Measurements from ENCODE around the gene CDHR2. TPM values are rescaled to one million over a fixed set of nuclear protein-coding genes. Genes with fewer than 3 reads are reported as not detected.
"Not testable (repeated sequence)": the region's sequence is repeated elsewhere in the genome, so short reads cannot be mapped to it uniquely, and the experiment has no call there.

CDHR2 gene
- total RNA-seq, 1 experiment from 2014 or later = not detected

- H3K27me3 ChIP-seq = no peaks in the 10 kb centered on the region
- H3K4me3 ChIP-seq = no peak overlapping the region
- no peak overlapping the region for H3K27ac ChIP-seq
- H3K36me3 ChIP-seq = no peaks in the 10 kb centered on the region
- peak in 1 of 2 experiments; percentile 34 for DNase-seq
- H3K4me1 ChIP-seq = no peaks in the 10 kb centered on the region
- H3K9me3 ChIP-seq (replicated peaks) = no peaks in the 10 kb centered on the region
Measured at GRCh38 chr5:176578391-176578808, 29.3 kb downstream of the CDHR2 start.

- H3K27ac ChIP-seq = no peak overlapping the region
- no peaks in the 10 kb centered on the region for H3K27me3 ChIP-seq
- H3K9me3 ChIP-seq (replicated peaks) = no peaks in the 10 kb centered on the region
- no peak overlapping the region for H3K4me3 ChIP-seq
- no peaks in the 10 kb centered on the region for H3K36me3 ChIP-seq
- no peak for DNase-seq
- no peaks in the 10 kb centered on the region for H3K4me1 ChIP-seq
Measured at GRCh38 chr5:176579323-176579722, 30.2 kb downstream of the CDHR2 start.

- Histone ChIP-seq H3K9me3 (replicated peaks) (no peaks in the 10 kb centered on the region), H3K27me3 (no peaks in the 10 kb centered on the region), H3K36me3 (no peaks in the 10 kb centered on the region), H3K27ac (no peak overlapping the region), H3K4me1 (no peaks in the 10 kb centered on the region), H3K4me3 (no peak overlapping the region)
- no peak for DNase-seq
Measured at GRCh38 chr5:176581361-176581760, 32.2 kb downstream of the CDHR2 start.

DNA sequence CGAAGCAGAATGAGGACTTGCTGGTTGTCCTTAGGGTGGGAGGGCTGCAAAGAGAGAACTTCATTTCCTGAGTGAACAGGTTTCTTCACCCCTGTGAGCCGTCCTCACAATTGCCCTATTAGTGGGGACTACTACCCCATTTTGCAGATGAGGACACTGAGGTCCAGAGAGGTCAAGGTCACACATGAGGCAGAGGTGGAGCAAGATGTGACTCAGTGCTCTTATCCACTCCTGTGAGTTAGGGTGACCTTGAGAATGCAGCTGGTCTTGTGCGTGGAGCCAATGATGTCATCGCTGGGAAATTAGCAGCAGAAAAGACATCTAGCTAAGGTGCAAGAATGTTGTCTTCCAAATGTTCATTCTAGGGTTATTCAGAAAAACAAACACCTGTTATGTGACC, 33.9 kb downstream of the CDHR2 start:
- Histone ChIP-seq H3K36me3 (no peaks in the 10 kb centered on the region), H3K27me3 (no peaks in the 10 kb centered on the region), H3K4me3 (no peak overlapping the region), H3K27ac (no peak overlapping the region), H3K9me3 (replicated peaks) (no peaks in the 10 kb centered on the region), H3K4me1 (no peaks in the 10 kb centered on the region)
- DNase-seq = no peak

GRCh38 chr5:176587398-176587797, 38.3 kb downstream of the CDHR2 start:
- no peaks in the 10 kb centered on the region for H3K9me3 ChIP-seq (replicated peaks)
- no peaks in the 10 kb centered on the region for H3K27me3 ChIP-seq
- DNase-seq = no peak
- no peaks in the 10 kb centered on the region for H3K4me1 ChIP-seq
- no peak overlapping the region for H3K4me3 ChIP-seq
- no peak overlapping the region for H3K27ac ChIP-seq
- H3K36me3 ChIP-seq = no peaks in the 10 kb centered on the region

- Histone ChIP-seq H3K4me3 (no peak overlapping the region), H3K27ac (no peak overlapping the region), H3K27me3 (no peaks in the 10 kb centered on the region), H3K9me3 (replicated peaks) (no peaks in the 10 kb centered on the region), H3K36me3 (no peaks in the 10 kb centered on the region), H3K4me1 (no peaks in the 10 kb centered on the region)
- no peak for DNase-seq
Measured at GRCh38 chr5:176588297-176588696, 39.2 kb downstream of the CDHR2 start.

DNA sequence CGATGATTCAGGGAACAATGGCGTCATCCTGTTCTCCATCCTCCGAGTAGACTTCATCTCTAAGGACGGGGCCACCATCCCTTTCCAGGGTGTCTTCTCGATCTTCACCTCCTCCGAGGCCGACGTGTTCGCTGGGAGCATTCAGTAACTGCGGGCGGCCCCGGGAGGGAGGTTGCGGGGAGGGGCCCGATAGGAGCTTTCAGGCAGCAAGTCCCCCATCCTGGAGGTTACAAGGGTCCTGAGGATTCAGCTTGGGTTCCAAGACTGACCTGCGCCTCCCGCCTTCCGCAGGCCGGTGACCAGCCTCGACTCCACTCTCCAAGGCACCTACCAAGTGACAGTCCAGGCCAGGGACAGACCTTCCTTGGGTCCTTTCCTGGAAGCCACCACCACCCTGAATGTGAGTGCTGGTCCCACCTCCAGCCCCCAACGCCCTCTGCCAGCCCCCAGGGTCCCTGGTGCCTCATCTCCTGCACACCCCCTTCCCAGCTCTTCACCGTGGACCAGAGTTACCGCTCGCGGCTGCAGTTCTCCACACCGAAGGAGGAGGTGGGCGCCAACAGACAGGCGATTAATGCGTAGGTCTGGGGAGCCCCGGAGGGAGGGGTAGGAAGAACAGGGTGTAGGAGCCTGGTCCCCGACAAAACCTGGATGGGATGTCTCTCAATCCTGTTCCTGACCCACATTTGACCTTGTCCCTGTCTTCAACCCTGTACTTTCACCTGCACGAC, 40.1 kb downstream of the CDHR2 start:
- Histone ChIP-seq H3K9me3 (replicated peaks) (no peaks in the 10 kb centered on the region), H3K4me3 (no peak overlapping the region), H3K4me1 (no peaks in the 10 kb centered on the region), H3K27me3 (no peaks in the 10 kb centered on the region), H3K27ac (no peak overlapping the region), H3K36me3 (no peaks in the 10 kb centered on the region)
- DNase-seq = no peak

- Histone ChIP-seq H3K27me3 (no peaks in the 10 kb centered on the region), H3K36me3 (no peaks in the 10 kb centered on the region), H3K27ac (no peak overlapping the region), H3K9me3 (replicated peaks) (no peaks in the 10 kb centered on the region), H3K4me1 (no peaks in the 10 kb centered on the region), H3K4me3 (no peak overlapping the region)
- no peak for DNase-seq
Measured at GRCh38 chr5:176590035-176590717, 41.0 kb downstream of the CDHR2 start.

- not testable (repeated sequence) for H3K4me1 ChIP-seq; H3K9me3 ChIP-seq (replicated peaks); H3K27me3 ChIP-seq; H3K4me3 ChIP-seq; DNase-seq; H3K36me3 ChIP-seq; H3K27ac ChIP-seq
Measured at GRCh38 chr5:176591667-176592066, 42.5 kb downstream of the CDHR2 start.

DNA sequence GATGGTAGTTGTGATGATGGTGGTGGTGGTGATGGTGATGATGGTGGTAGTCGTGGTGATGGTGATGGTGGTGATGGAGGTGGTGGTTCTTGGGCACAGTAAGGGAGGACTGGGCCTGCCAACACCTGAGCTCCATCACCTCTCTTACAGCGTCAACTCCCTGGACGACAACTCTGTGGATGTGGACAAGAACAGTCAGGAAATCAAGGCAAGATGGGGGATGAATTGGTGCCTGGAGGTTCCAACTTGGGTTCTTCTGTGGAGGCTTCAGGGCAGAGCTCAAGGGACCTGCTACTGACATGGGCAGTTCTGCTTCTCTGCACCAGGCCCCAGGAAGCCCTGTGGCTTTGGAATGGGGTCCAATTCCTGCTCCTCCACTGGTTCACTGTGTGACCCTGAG, 43.4 kb downstream of the CDHR2 start:
- no peaks in the 10 kb centered on the region for H3K36me3 ChIP-seq
- no peaks in the 10 kb centered on the region for H3K27me3 ChIP-seq
- H3K4me3 ChIP-seq = no peak overlapping the region
- no peaks in the 10 kb centered on the region for H3K4me1 ChIP-seq
- no peaks in the 10 kb centered on the region for H3K9me3 ChIP-seq (replicated peaks)
- no peak for DNase-seq
- no peak overlapping the region for H3K27ac ChIP-seq

GRCh38 chr5:176593273-176593869, 44.2 kb downstream of the CDHR2 start:
- no peaks in the 10 kb centered on the region for H3K27me3 ChIP-seq
- no peak for DNase-seq
- no peak overlapping the region for H3K27ac ChIP-seq
- H3K4me1 ChIP-seq = no peaks in the 10 kb centered on the region
- no peaks in the 10 kb centered on the region for H3K9me3 ChIP-seq (replicated peaks)
- no peaks in the 10 kb centered on the region for H3K36me3 ChIP-seq
- H3K4me3 ChIP-seq = no peak overlapping the region

DNA sequence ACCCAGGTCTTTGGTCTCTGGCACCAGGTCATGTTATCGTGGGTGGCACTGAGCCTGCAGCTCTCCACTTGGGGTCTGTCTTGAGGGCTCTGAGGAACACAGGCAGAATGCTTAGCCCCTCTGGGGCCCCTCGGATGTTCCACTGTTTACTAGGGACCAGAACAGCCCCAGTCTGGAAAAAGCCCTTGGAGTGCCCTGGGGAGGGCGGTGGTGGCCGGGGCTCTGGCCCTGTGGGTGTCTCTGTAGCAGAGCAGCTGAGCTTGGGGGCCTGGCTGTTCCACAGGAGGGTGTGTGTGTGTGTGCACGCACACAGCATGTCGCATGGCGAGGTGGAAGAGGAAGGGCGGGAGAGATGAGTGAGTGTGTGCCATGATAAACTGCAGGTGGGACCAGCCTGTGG, 45.4 kb downstream of the CDHR2 start:
- Histone ChIP-seq H3K4me3 (no peak overlapping the region), H3K9me3 (replicated peaks) (no peaks in the 10 kb centered on the region), H3K27me3 (no peaks in the 10 kb centered on the region), H3K36me3 (no peaks in the 10 kb centered on the region), H3K4me1 (no peaks in the 10 kb centered on the region), H3K27ac (no peak overlapping the region)
- no peak for DNase-seq

DNA sequence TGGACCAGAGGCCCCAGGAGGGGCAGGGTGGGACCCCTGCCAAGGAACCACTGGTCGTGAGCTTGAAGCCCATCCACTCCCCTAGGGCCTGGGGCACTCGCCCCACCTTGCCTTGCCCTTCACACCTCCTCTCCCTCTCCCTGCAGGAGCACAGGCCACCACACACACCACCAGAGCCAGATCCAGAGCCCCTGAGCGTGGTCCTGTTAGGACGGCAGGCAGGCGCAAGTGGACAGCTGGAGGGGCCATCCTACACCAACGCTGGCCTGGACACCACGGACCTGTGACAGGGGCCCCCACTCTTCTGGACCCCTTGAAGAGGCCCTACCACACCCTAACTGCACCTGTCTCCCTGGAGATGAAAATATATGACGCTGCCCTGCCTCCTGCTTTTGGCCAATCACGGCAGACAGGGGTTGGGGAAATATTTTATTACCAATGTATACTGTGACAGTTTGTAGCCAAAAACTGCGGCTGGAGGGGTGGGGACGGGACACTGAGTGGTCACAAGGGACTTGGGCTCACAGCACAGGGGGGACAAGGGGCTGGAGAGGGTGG, 46.3 kb downstream of the CDHR2 start:
- Histone ChIP-seq H3K9me3 (replicated peaks) (no peaks in the 10 kb centered on the region), H3K4me3 (no peak overlapping the region), H3K27ac (no peak overlapping the region), H3K4me1 (no peaks in the 10 kb centered on the region), H3K27me3 (no peaks in the 10 kb centered on the region), H3K36me3 (no peaks in the 10 kb centered on the region)
- no peak for DNase-seq

DNA sequence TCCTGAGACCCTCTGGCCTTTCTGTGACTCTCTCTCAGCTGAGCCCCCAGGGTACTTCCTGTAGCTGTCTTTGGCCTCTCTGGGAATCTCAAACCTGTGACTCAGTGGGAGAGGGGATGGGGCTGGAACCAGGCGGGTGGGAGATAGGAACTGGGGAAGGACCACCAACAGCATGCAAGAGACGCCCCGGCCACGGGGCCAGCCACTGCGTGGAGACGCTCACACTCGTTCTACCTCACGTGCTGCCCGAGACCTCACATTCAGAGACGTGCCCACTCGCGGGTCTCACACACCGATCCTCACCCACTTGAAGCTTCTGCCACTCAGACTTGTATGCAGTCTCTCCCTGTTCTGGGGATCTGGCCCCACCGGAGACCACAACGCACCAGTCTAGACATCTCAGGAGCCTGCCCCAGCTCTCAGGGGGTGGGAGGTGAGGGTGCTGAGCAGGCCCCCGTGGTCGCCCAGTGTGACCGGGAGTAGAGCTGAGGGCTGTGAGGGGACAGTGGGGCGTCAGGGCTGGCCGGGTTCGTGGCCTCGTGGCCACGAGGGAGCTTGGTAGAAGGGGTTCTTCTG, 47.0 kb downstream of the CDHR2 start:
- Histone ChIP-seq H3K4me1 (no peaks in the 10 kb centered on the region), H3K27ac (no peak overlapping the region), H3K27me3 (no peaks in the 10 kb centered on the region), H3K36me3 (no peaks in the 10 kb centered on the region), H3K4me3 (no peak overlapping the region), H3K9me3 (replicated peaks) (no peaks in the 10 kb centered on the region)
- DNase-seq = no peak
